GM12865 (cell line): ENCODE results near the gene SORCS2.

ENCODE experiments used
- DNase-seq: peaks from one replicate; pipeline ENCODE4 v3.0.0; 2010; ENCODE audit warnings: low read depth
- H3K4me3 ChIP-seq: 2 replicates; pipeline ENCODE4 v1.5.1; 2011; ENCODE audit warnings: mild to moderate bottlenecking, low read depth, low read length, control low read depth
- CTCF ChIP-seq: IDR thresholded peaks from 2 replicates; pipeline ENCODE4 v1.5.1; 2011; ENCODE audit warnings: low read length, control low read depth, low read depth, inconsistent platforms; ENCODE audit not compliant: insufficient read depth; ENCODE audit errors: missing control alignments

The SORCS2 gene

GRCh38 chr4:7524843-7525242 lies 332.5 kb downstream of the SORCS2 start:
- no peak overlapping the region for H3K4me3 ChIP-seq
- DNase-seq: no peak
- TF ChIP-seq CTCF: no peak

- DNase-seq: no peak
- no peak overlapping the region for H3K4me3 ChIP-seq
- no peak for TF ChIP-seq CTCF
Measured at GRCh38 chr4:7526491-7526890, 334.2 kb downstream of the SORCS2 start.

GRCh38 chr4:7526929-7527535 lies 334.7 kb downstream of the SORCS2 start:
- TF ChIP-seq CTCF: no peak
- no peak for DNase-seq
- H3K4me3 ChIP-seq: no peak overlapping the region

GRCh38 chr4:7529368-7530080 lies 337.2 kb downstream of the SORCS2 start:
- no peak for DNase-seq
- no peak for TF ChIP-seq CTCF
- no peak overlapping the region for H3K4me3 ChIP-seq

GRCh38 chr4:7530082-7530481 lies 337.7 kb downstream of the SORCS2 start:
- no peak for TF ChIP-seq CTCF
- no peak overlapping the region for H3K4me3 ChIP-seq
- DNase-seq: no peak

GRCh38 chr4:7530932-7531639 lies 338.7 kb downstream of the SORCS2 start:
- DNase-seq: no peak
- no peak overlapping the region for H3K4me3 ChIP-seq
- no peak for TF ChIP-seq CTCF
